NCI-H2029 treated with DMSO at 0.1 percent for 48 hours (cell line): ENCODE data around the gene VWDE.

Experiments
- DNase-seq: peaks from one replicate; lab custom pipeline; 2025; lab: John Stamatoyannopoulos, UW

The VWDE gene

DNA sequence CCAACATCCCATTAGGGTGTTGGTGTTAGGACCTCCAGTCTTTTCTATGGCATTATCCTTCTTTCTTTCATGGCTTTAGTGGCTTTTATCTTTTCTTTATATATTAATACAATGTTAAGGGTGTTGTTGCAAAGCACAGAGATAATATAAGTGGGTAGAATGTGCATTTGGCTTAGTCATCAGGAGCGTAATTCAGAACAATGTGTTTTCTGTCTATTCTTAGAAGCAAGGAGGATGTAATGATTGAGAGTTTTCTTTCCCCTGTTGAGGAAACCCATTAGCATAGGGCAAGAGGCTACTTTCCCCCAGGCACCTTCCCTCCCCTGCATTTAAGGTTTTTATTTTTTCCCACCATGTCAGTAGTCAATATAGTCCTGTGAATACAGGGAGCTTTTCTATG, 112.9 kb downstream of the VWDE start:
- DNase-seq, result no peak

DNA sequence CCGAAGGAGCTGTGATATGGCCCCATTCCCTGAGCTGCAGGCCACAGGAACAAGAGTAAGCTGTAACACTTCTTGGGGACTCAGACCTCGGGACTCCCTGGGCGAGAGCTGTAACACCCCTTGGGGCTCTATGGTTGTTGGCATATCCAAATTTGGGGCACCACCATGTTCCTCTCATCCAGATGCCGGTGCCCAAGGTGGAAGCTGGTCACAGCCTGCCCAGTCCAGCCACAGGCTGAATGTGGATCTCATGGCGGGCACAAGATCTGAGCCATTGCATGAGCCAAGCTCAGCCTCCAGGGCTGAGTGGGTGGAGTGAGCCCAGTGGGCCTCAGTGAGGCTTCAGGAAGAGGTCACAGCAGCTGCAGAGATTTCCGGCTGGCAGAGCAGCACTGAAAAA, 113.7 kb downstream of the VWDE start:
- no peak for DNase-seq

DNA sequence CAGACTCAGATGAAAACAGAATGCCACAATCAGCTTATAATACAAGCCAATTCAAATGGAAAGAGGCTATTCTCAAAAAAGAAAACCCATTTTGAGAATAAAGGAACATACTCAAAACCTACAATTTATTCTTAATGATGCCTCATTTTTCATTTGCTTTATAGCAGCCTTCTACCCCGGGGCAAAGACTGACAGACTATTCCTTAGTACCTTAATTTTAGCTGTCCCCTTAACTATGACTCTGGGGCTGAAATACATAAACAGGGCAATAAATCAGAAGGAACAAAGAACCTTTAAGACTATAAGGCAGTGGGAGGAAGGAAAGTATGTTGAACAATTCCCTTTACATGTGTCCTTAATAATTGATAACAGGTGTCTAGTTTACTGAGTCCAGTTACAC, 115.8 kb downstream of the VWDE start:
- no peak for DNase-seq

DNA sequence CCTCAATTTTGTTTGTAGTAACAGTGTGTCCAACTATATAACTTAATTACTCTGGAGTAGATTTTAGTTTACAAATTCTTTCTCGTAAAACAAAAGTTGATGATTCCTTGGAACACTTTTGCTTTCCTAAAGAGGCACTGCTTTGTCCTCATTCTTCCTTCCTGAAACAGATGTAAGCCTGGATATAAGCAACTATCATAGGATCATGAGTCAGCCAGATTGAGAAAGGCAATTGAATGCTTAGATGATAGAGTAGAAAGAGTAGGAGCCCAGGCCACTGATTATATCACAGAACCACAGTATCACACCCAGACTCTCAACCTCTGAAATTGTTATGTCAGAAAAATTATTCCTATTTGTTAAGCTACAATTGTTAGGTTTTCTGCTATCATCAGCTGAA, 122.6 kb downstream of the VWDE start:
- no peak for DNase-seq
